Colonic mucosa (tissue), 4 donors: ENCODE data around the gene SNPH. TPM values are rescaled to one million over a fixed set of nuclear protein-coding genes. Genes with fewer than 3 reads are reported as not detected.

Experiments used
- DNase-seq: peaks from one replicate; pipeline ENCODE4 v3.0.0-alpha.2; 2020
- H3K27ac ChIP-seq: fragments of 200-600 bp; one replicate; pipeline ENCODE4 v1.8.0; 2021
- H3K27me3 ChIP-seq: fragments of 200-600 bp; one replicate; pipeline ENCODE4 v1.8.0; 2021
- H3K36me3 ChIP-seq: fragments of 200-600 bp; one replicate; pipeline ENCODE4 v1.8.0; 2021
- H3K4me1 ChIP-seq: fragments of 200-600 bp; one replicate; pipeline ENCODE4 v1.8.0; 2021; ENCODE audit warnings: mild to moderate bottlenecking
- H3K4me3 ChIP-seq: fragments of 200-600 bp; one replicate; pipeline ENCODE4 v1.8.0; 2021
- H3K9ac ChIP-seq, 2 donors: one replicate each; pipeline ENCODE4 v1.7.0; 2013; ENCODE audit warnings: control low read depth in 2 of 2, low read depth in 2 of 2, low read length in 2 of 2
- H3K9me3 ChIP-seq: fragments of 200-600 bp; one replicate; pipeline ENCODE4 v1.8.0; 2021
- intact Hi-C: fragments of 100-400 bp; cut with DNase I; formaldehyde crosslinking; loops from one replicate; pipeline ENCODE4 v1.14.1; 2022
- total RNA-seq, 2 donors: library from RNA; stranded (reverse); fragmentation: NEBNext Ultra II Directional in 1 of 2; extraction: Animal tissue kit (Norgen Biotek cat#: 25700) in 1 of 2; gene quantifications; one replicate each; pipeline ENCODE4 v1.2.1, GENCODE V29; 2021
- TF ChIP-seq, protein P1 (sequence below): fragments of 200-600 bp; IDR thresholded peaks from one replicate; pipeline ENCODE4 v1.8.0; 2022; ENCODE audit warnings: antibody characterized with exemption, mild to moderate bottlenecking
- donor health status: healthy.
- donor health status: DM: no; HTN: no; CAD: no.
- donor health status: DM: no; HTN: no; CAD: no.

Gene SNPH
- total RNA-seq, 2 donors from 2014 or later: 1.9 to 2.4 TPM

DNA sequence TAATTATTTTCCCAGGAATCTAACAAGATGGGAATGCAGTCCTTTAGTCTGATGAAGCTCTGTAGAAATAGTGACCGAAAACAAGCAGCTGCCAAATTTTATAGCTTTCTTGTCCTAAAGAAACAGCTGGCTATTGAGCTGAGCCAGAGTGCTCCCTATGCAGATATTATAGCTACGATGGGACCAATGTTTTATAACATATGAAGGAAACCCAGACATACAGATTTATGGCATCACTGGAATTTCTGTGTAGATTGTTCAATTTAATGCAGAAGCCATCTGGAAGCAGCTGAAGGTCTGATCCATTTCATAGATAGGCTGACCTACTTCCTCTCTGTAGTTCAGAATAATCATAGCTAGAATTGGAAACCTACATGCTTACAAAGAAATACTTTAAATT, 11.8 kb upstream of the SNPH start:
- Histone ChIP-seq H3K4me3 (no peak overlapping the region), H3K9me3 (no peaks in the 10 kb centered on the region), H3K4me1 (no peaks in the 10 kb centered on the region), H3K27ac (no peak overlapping the region), H3K27me3 (no peaks in the 10 kb centered on the region), H3K36me3 (no peaks in the 10 kb centered on the region), H3K9ac (no peak overlapping the region)
- no peak for DNase-seq
- intact Hi-C loops: no loop called here
- TF ChIP-seq, protein P1, sequence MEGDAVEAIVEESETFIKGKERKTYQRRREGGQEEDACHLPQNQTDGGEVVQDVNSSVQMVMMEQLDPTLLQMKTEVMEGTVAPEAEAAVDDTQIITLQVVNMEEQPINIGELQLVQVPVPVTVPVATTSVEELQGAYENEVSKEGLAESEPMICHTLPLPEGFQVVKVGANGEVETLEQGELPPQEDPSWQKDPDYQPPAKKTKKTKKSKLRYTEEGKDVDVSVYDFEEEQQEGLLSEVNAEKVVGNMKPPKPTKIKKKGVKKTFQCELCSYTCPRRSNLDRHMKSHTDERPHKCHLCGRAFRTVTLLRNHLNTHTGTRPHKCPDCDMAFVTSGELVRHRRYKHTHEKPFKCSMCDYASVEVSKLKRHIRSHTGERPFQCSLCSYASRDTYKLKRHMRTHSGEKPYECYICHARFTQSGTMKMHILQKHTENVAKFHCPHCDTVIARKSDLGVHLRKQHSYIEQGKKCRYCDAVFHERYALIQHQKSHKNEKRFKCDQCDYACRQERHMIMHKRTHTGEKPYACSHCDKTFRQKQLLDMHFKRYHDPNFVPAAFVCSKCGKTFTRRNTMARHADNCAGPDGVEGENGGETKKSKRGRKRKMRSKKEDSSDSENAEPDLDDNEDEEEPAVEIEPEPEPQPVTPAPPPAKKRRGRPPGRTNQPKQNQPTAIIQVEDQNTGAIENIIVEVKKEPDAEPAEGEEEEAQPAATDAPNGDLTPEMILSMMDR: no peak

DNA sequence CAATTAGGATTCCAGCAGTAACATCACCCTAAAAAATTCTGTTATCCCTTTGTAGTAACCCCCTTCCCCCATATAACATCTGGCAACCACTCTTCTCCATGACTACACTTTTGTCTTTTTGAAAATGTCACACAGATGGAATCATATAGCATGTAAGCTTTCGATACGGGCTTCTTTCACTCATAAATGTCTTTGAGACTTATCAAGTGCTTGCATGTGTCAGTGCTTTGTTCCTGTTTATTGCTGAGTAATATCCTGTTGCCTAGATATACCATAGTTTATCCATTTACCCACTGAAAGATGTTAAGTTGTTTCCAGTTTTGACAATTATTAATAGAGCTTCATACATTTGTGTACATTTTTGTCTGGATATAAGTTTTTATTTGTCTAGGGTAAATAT, 10.4 kb upstream of the SNPH start:
- TF ChIP-seq, protein P1: no peak
- Histone ChIP-seq H3K27ac (no peak overlapping the region), H3K36me3 (no peaks in the 10 kb centered on the region), H3K9me3 (no peaks in the 10 kb centered on the region), H3K4me3 (no peak overlapping the region), H3K4me1 (no peaks in the 10 kb centered on the region), H3K9ac (no peak overlapping the region), H3K27me3 (no peaks in the 10 kb centered on the region)
- intact Hi-C loops: no loop called here
- no peak for DNase-seq

DNA sequence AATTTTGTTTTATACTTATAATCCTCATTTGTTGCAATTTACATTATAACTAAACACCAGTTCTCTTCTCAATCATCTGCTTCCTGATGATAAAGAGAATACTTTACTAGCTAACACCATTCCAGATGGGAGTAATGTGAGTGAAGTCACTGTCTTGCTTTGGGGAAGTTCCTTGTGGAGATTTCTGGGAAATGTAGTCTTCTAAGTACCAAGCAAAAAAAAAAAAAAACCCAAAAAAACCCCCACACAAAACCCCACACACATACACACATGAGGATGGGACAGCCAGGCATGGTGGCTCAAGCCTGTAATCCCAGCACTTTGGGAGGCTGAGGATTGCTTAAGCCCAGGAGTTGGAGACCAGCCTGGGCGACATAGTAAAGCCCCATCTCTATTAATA, 2.2 kb upstream of the SNPH start:
- H3K9me3 ChIP-seq: no peaks in the 10 kb centered on the region
- H3K9ac ChIP-seq: no peak overlapping the region
- intact Hi-C loops: no loop called here
- H3K27me3 ChIP-seq: no peaks in the 10 kb centered on the region
- H3K36me3 ChIP-seq: no peaks in the 10 kb centered on the region
- TF ChIP-seq, protein P1: no peak
- DNase-seq: no peak
- H3K4me1 ChIP-seq: no peaks in the 10 kb centered on the region
- no peak overlapping the region for H3K4me3 ChIP-seq
- H3K27ac ChIP-seq: no peak overlapping the region

DNA sequence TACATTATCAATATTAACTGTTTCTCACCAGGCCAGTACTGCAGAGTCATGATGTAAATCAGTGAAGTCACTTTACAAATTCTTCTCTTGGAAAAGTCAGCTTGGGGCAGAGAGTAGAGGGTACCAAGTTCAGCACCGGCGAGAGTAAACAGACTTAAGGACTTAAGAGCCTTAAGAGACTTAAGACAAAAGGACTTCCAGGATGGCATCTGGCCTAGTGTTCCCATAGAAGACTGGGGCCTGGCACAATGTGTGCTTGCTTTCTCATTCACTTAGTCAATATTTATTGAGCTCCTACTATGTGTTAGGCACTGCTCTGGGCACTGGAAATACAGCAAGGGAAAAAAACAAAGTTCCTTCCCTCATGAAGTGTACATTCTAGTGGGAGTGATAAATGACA, 1.4 kb upstream of the SNPH start:
- DNase-seq: no peak
- Histone ChIP-seq H3K9ac (no peak overlapping the region), H3K36me3 (no peaks in the 10 kb centered on the region), H3K9me3 (no peaks in the 10 kb centered on the region), H3K27ac (no peak overlapping the region), H3K4me3 (no peak overlapping the region), H3K27me3 (no peaks in the 10 kb centered on the region), H3K4me1 (no peaks in the 10 kb centered on the region)
- TF ChIP-seq, protein P1: no peak
- intact Hi-C loops: no loop called here

DNA sequence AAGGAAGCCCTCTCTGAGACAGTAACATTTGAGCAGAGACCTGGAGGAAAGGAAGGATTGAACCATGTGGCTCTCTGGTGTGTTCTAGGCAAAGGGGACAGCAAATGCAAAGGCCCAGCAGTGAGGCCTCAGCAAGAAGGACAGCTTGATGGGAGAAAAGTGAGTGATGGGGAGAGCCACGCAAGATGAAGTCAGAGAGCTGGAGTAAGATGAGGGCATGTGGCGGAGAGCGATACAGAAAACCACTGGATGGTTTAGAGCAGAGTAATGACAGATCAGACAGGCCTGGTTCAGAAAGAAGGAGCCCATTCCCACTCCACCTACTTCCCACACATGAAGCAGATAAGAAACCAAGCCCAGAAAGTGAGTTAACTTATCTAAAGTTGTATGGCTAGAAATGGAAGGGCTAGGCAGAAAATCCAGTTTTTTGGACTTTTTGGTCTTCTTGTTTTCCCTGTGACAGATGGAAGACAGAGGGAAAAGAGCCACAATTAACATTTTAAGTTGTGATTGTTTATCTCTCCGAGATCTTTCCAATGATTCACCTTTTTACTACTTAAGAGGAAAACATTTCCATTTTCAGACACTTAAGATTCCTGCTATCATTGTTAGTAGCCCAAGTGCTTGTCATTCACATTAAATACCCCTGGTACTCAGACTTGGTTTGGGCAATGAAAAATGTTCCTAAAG, 723 bp upstream of the SNPH start:
- no peak for DNase-seq
- TF ChIP-seq, protein P1: no peak
- no peak overlapping the region for H3K27ac ChIP-seq
- no peak overlapping the region for H3K9ac ChIP-seq
- H3K4me1 ChIP-seq: no peaks in the 10 kb centered on the region
- H3K9me3 ChIP-seq: no peaks in the 10 kb centered on the region
- H3K27me3 ChIP-seq: no peaks in the 10 kb centered on the region
- intact Hi-C loops: no loop called here
- H3K4me3 ChIP-seq: no peak overlapping the region
- no peaks in the 10 kb centered on the region for H3K36me3 ChIP-seq

DNA sequence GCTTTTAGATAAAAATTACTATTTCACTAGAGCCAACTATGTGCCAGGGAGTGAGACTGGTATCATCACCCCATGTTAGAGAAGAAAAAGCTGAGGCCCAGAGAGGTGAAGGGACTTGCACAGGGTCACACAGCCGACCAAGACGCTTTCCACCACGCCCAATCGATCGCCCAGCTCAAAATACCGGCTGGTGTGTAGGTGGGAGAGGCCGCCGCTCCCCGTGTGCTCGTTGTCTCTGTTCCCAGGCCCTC, 253 bp upstream of the SNPH start:
- Histone ChIP-seq H3K27me3 (no peaks in the 10 kb centered on the region), H3K9ac (no peak overlapping the region), H3K27ac (peak overlapping the region; percentile 8), H3K4me1 (no peaks in the 10 kb centered on the region), H3K9me3 (no peaks in the 10 kb centered on the region), H3K4me3 (peak overlapping the region; percentile 88), H3K36me3 (no peaks in the 10 kb centered on the region)
- no peak for DNase-seq
- intact Hi-C loops: no loop called here
- TF ChIP-seq, protein P1: no peak
